Activated CD4-positive, alpha-beta memory T cell treated with anti-CD3 and anti-CD28 coated beads, Interleukin-2, amount 10 ng/mL, durations not matched to agents 7 days and 5 days (primary cell): Measurements from ENCODE around the gene CAMTA1. TPM values are rescaled to one million over a fixed set of nuclear protein-coding genes. Genes with fewer than 3 reads are reported as not detected.
A peak's percentile ranks its signal among the peaks of the same experiment; 100 is the strongest.

Source experiments
- CTCF ChIA-PET: fragments of 350-600 bp; sonication (Branson Sonifier 250); formaldehyde crosslinking; loops from one replicate; lab custom pipeline; 2021; ENCODE audit warnings: antibody characterized with exemption, inconsistent platforms; lab: Charles Lee
- POLR2A ChIA-PET: fragments of 350-600 bp; sonication (Branson Sonifier 250); formaldehyde crosslinking; loops from one replicate; lab custom pipeline; 2021; ENCODE audit warnings: antibody characterized with exemption; lab: Charles Lee
- DNase-seq: peaks from one replicate; pipeline ENCODE4 v3.0.0-alpha.2; 2020
- H3K27ac Mint-ChIP-seq: one replicate; pipeline ENCODE4 v1.8.0; 2021; ENCODE audit warnings: mild to moderate bottlenecking, mixed read lengths
- H3K27me3 Mint-ChIP-seq: one replicate; pipeline ENCODE4 v1.8.0; 2021; ENCODE audit warnings: mixed read lengths
- H3K36me3 Mint-ChIP-seq: one replicate; pipeline ENCODE4 v1.8.0; 2021; ENCODE audit warnings: low read depth, mixed read lengths
- H3K4me1 Mint-ChIP-seq: one replicate; pipeline ENCODE4 v1.8.0; 2021; ENCODE audit warnings: mixed read lengths
- H3K4me3 Mint-ChIP-seq: one replicate; pipeline ENCODE4 v1.8.0; 2021; ENCODE audit warnings: mild to moderate bottlenecking, mixed read lengths
- H3K9me3 Mint-ChIP-seq: one replicate; pipeline ENCODE4 v1.8.0; 2021; ENCODE audit warnings: mixed read lengths
- total RNA-seq, 2 experiments: library from RNA; stranded (reverse); gene quantifications; one replicate each; pipeline ENCODE4 v1.2.3, GENCODE V29; 2021

The CAMTA1 gene
- total RNA-seq, 2 experiments from 2014 or later, result 43.0 to 47.3 TPM

GRCh38 chr1:7528386-7529198, 743.3 kb downstream of the CAMTA1 start:
- Mint-ChIP-seq H3K27ac (no peak overlapping the region), H3K36me3 (no peaks in the 10 kb centered on the region), H3K9me3 (no peaks in the 10 kb centered on the region), H3K27me3 (no peaks in the 10 kb centered on the region), H3K4me1 (peaks cover 5% of the 10 kb centered on the region), H3K4me3 (no peak overlapping the region)
- CTCF ChIA-PET, result no interaction called here
- DNase-seq, result no peak
- POLR2A ChIA-PET, result no interaction called here

GRCh38 chr1:7529917-7530316, 744.7 kb downstream of the CAMTA1 start:
- ChIA-PET CTCF (no interaction called here), POLR2A (no interaction called here)
- Mint-ChIP-seq H3K36me3 (no peaks in the 10 kb centered on the region), H3K4me3 (no peak overlapping the region), H3K27me3 (no peaks in the 10 kb centered on the region), H3K9me3 (no peaks in the 10 kb centered on the region), H3K27ac (no peak overlapping the region), H3K4me1 (peaks cover 5% of the 10 kb centered on the region)
- DNase-seq, result no peak

GRCh38 chr1:7531562-7532340, 746.5 kb downstream of the CAMTA1 start:
- Mint-ChIP-seq H3K27me3 (no peaks in the 10 kb centered on the region), H3K9me3 (no peaks in the 10 kb centered on the region), H3K36me3 (no peaks in the 10 kb centered on the region), H3K4me3 (no peak overlapping the region), H3K4me1 (peaks cover 5% of the 10 kb centered on the region), H3K27ac (no peak overlapping the region)
- DNase-seq, result no peak
- CTCF ChIA-PET, result no interaction called here
- POLR2A ChIA-PET, result no interaction called here

- Mint-ChIP-seq H3K4me1 (no peaks in the 10 kb centered on the region), H3K36me3 (no peaks in the 10 kb centered on the region), H3K9me3 (no peaks in the 10 kb centered on the region), H3K27ac (no peak overlapping the region), H3K4me3 (no peak overlapping the region), H3K27me3 (no peaks in the 10 kb centered on the region)
- no peak for DNase-seq
- POLR2A ChIA-PET, result no interaction called here
- CTCF ChIA-PET, result no interaction called here
Observed at GRCh38 chr1:7533006-7533405, 747.8 kb downstream of the CAMTA1 start.

GRCh38 chr1:7534061-7534825, 749.0 kb downstream of the CAMTA1 start:
- no peaks in the 10 kb centered on the region for H3K4me1 Mint-ChIP-seq
- CTCF ChIA-PET, result no interaction called here
- no peaks in the 10 kb centered on the region for H3K27me3 Mint-ChIP-seq
- H3K9me3 Mint-ChIP-seq, result no peaks in the 10 kb centered on the region
- no peak overlapping the region for H3K4me3 Mint-ChIP-seq
- H3K36me3 Mint-ChIP-seq, result no peaks in the 10 kb centered on the region
- POLR2A ChIA-PET, result no interaction called here
- no peak overlapping the region for H3K27ac Mint-ChIP-seq
- no peak for DNase-seq

- no peaks in the 10 kb centered on the region for H3K36me3 Mint-ChIP-seq
- no peaks in the 10 kb centered on the region for H3K4me1 Mint-ChIP-seq
- no peak overlapping the region for H3K27ac Mint-ChIP-seq
- no peak overlapping the region for H3K4me3 Mint-ChIP-seq
- no peaks in the 10 kb centered on the region for H3K27me3 Mint-ChIP-seq
- H3K9me3 Mint-ChIP-seq, result no peaks in the 10 kb centered on the region
- DNase-seq, result no peak
- POLR2A ChIA-PET, result no interaction called here
- CTCF ChIA-PET, result no interaction called here
Observed at GRCh38 chr1:7535016-7535415, 749.8 kb downstream of the CAMTA1 start.

GRCh38 chr1:7535934-7536878, 751.0 kb downstream of the CAMTA1 start:
- Mint-ChIP-seq H3K9me3 (no peaks in the 10 kb centered on the region), H3K4me1 (no peaks in the 10 kb centered on the region), H3K27me3 (no peaks in the 10 kb centered on the region), H3K36me3 (no peaks in the 10 kb centered on the region), H3K27ac (no peak overlapping the region), H3K4me3 (no peak overlapping the region)
- no peak for DNase-seq
- ChIA-PET POLR2A (interaction anchor here (0.8 kb wide), 1 partner anchor 645 kb away, joined by 3 read pairs; no protein-coding TSS in a partner anchor), CTCF (no interaction called here)

- Mint-ChIP-seq H3K27me3 (no peaks in the 10 kb centered on the region), H3K4me1 (no peaks in the 10 kb centered on the region), H3K4me3 (no peak overlapping the region), H3K9me3 (no peaks in the 10 kb centered on the region), H3K36me3 (no peaks in the 10 kb centered on the region), H3K27ac (no peak overlapping the region)
- no peak for DNase-seq
- POLR2A ChIA-PET, result interaction anchor here (0.8 kb wide), 1 partner anchor 646 kb away, joined by 3 read pairs; no protein-coding TSS in a partner anchor
- CTCF ChIA-PET, result no interaction called here
Observed at GRCh38 chr1:7536891-7537591, 751.8 kb downstream of the CAMTA1 start.

- Mint-ChIP-seq H3K27ac (no peak overlapping the region), H3K27me3 (no peaks in the 10 kb centered on the region), H3K9me3 (no peaks in the 10 kb centered on the region), H3K4me3 (no peak overlapping the region), H3K4me1 (no peaks in the 10 kb centered on the region), H3K36me3 (no peaks in the 10 kb centered on the region)
- no peak for DNase-seq
- ChIA-PET CTCF (no interaction called here), POLR2A (no interaction called here)
Observed at GRCh38 chr1:7538033-7538432, 752.8 kb downstream of the CAMTA1 start.

GRCh38 chr1:7538849-7539768, 753.9 kb downstream of the CAMTA1 start:
- no peak overlapping the region for H3K4me3 Mint-ChIP-seq
- H3K36me3 Mint-ChIP-seq, result no peaks in the 10 kb centered on the region
- no peak overlapping the region for H3K27ac Mint-ChIP-seq
- no peaks in the 10 kb centered on the region for H3K9me3 Mint-ChIP-seq
- H3K27me3 Mint-ChIP-seq, result peaks cover under 1% of the 10 kb centered on the region
- no peaks in the 10 kb centered on the region for H3K4me1 Mint-ChIP-seq
- ChIA-PET CTCF (no interaction called here), POLR2A (no interaction called here)
- no peak for DNase-seq

GRCh38 chr1:7539769-7540175, 754.5 kb downstream of the CAMTA1 start:
- no peak overlapping the region for H3K4me3 Mint-ChIP-seq
- peak; percentile 40 for DNase-seq
- no peaks in the 10 kb centered on the region for H3K36me3 Mint-ChIP-seq
- H3K4me1 Mint-ChIP-seq, result no peaks in the 10 kb centered on the region
- no peak overlapping the region for H3K27ac Mint-ChIP-seq
- CTCF ChIA-PET, result no interaction called here
- peaks cover 6% of the 10 kb centered on the region for H3K27me3 Mint-ChIP-seq
- POLR2A ChIA-PET, result no interaction called here
- no peaks in the 10 kb centered on the region for H3K9me3 Mint-ChIP-seq
